Tibial nerve (tissue), 4 donors: ENCODE results near the gene MYCN. TPM values are rescaled to one million over a fixed set of nuclear protein-coding genes. Genes with fewer than 3 reads are reported as not detected.

Experiments used
- DNase-seq, 2 donors: peaks; one replicate each; pipeline ENCODE4 v3.0.0-alpha.2; 2019; ENCODE audit warnings: low spot score in 2 of 2
- H3K27ac ChIP-seq, 4 donors: fragments of 200-600 bp; sonication (generic) in 3 of 4; one replicate each; pipeline ENCODE4 v1.5.1; 2017 to 2019; ENCODE audit warnings: mild to moderate bottlenecking in 1 of 4
- H3K27me3 ChIP-seq, 2 donors: fragments of 200-600 bp; sonication (generic) in 1 of 2; one replicate each; pipeline versions ENCODE4 v1.5.1 to v1.6.0; 2017 to 2019
- H3K36me3 ChIP-seq, 3 donors: fragments of 200-600 bp; sonication (generic); one replicate each; pipeline ENCODE4 v1.5.1; 2018 to 2019
- H3K4me1 ChIP-seq, 4 donors: fragments of 200-600 bp; sonication (generic) in 3 of 4; one replicate each; pipeline ENCODE4 v1.5.1; 2017 to 2019
- H3K4me3 ChIP-seq, 4 donors: fragments of 200-600 bp; sonication (generic) in 3 of 4; one replicate each; pipeline ENCODE4 v1.5.1; 2017 to 2019; ENCODE audit warnings: mild to moderate bottlenecking in 1 of 4, moderate library complexity in 1 of 4
- H3K9me3 ChIP-seq, 4 donors: fragments of 200-600 bp; sonication (generic) in 3 of 4; one replicate each; pipeline ENCODE4 v1.5.1; 2017 to 2019
- CTCF ChIP-seq, 5 experiments: fragments of 200-600 bp in 3 of 5; fragments of 450-650 bp in 2 of 5; sonication (generic) in 3 of 5; IDR thresholded peaks; one replicate each; pipeline ENCODE4 v1.5.1; 2016 to 2019; ENCODE audit warnings: antibody characterized with exemption in 5 of 5, mild to moderate bottlenecking in 3 of 5, moderate library complexity in 2 of 5
- EP300 ChIP-seq, 2 donors: sonication (generic); formaldehyde crosslinking; IDR thresholded peaks; one replicate each; pipeline ENCODE4 v1.6.1; 2017; ENCODE audit warnings: antibody characterized with exemption in 2 of 2, mild to moderate bottlenecking in 1 of 2
- POLR2A ChIP-seq, 2 donors: fragments of 450-650 bp; IDR thresholded peaks; one replicate each; pipeline ENCODE4 v1.6.1; 2017; ENCODE audit warnings: antibody characterized with exemption in 2 of 2, mild to moderate bottlenecking in 2 of 2, moderate library complexity in 2 of 2
- WGBS, 2 donors: methylation state at CpG; one replicate each; pipeline ENCODE4 v1.1.5; 2018; 5-methylcytosine and 5-hydroxymethylcytosine counted together
- total RNA-seq, 4 donors: library from RNA; depleted of rRNA; stranded (reverse); fragments of >200 nt; gene quantifications; one replicate each; pipeline ENCODE4 v1.1.0, GENCODE V29; 2016

Gene MYCN
- total RNA-seq, 4 donors from 2014 or later, result 4.1 to 9.9 (median 6.9) TPM

GRCh38 chr2:15984368-15985255, 44.3 kb downstream of the MYCN start:
- Histone ChIP-seq H3K27ac (peak overlapping the region; percentile 28 to 86 (median 54)), H3K4me1 (peaks cover 0 to 11% (median 3%) of the 10 kb centered on the region in 4 donors), H3K9me3 (no peaks in the 10 kb centered on the region), H3K36me3 (no peaks in the 10 kb centered on the region), H3K4me3 (no peak overlapping the region), H3K27me3 (no peaks in the 10 kb centered on the region)
- TF ChIP-seq EP300 (IDR thresholded peaks at IDR 0.05) (peak in 1 of 2 donors; percentile 44), POLR2A (IDR thresholded peaks at IDR 0.05) (no peak)
- DNase-seq, result no peak
- 66 to 76% methylated on average over 36 to 43 of the region's 43 CpGs for WGBS, 2 donors

- no peak overlapping the region for H3K27ac ChIP-seq
- no peaks in the 10 kb centered on the region for H3K36me3 ChIP-seq
- H3K4me1 ChIP-seq, result peaks cover 0 to 11% (median 3%) of the 10 kb centered on the region in 4 donors
- 92 to 99% methylated on average over 7 of the region's 7 CpGs for WGBS, 2 donors
- DNase-seq, result no peak
- TF ChIP-seq EP300 (IDR thresholded peaks at IDR 0.05) (no peak), CTCF (IDR thresholded peaks at IDR 0.05) (no peak), POLR2A (IDR thresholded peaks at IDR 0.05) (no peak)
- no peak overlapping the region for H3K4me3 ChIP-seq
- H3K9me3 ChIP-seq, result no peaks in the 10 kb centered on the region
- no peaks in the 10 kb centered on the region for H3K27me3 ChIP-seq
Measured at GRCh38 chr2:15985531-15985930, 45.2 kb downstream of the MYCN start.

GRCh38 chr2:15986068-15986560, 45.8 kb downstream of the MYCN start:
- Histone ChIP-seq H3K27ac (no peak overlapping the region), H3K36me3 (no peaks in the 10 kb centered on the region), H3K4me1 (peaks cover 0 to 11% (median 3%) of the 10 kb centered on the region in 4 donors), H3K27me3 (no peaks in the 10 kb centered on the region), H3K4me3 (no peak overlapping the region), H3K9me3 (no peaks in the 10 kb centered on the region)
- TF ChIP-seq CTCF (IDR thresholded peaks at IDR 0.05), result no peak
- no peak for TF ChIP-seq EP300 (IDR thresholded peaks at IDR 0.05)
- TF ChIP-seq POLR2A (IDR thresholded peaks at IDR 0.05), result no peak
- no peak for DNase-seq
- 73 to 87% methylated on average over 9 of the region's 9 CpGs for WGBS, 2 donors

GRCh38 chr2:15986644-15987043, 46.3 kb downstream of the MYCN start:
- no peak for DNase-seq
- H3K4me1 ChIP-seq, result peaks cover 0 to 11% (median 3%) of the 10 kb centered on the region in 4 donors
- H3K27ac ChIP-seq, result no peak overlapping the region
- H3K4me3 ChIP-seq, result no peak overlapping the region
- H3K27me3 ChIP-seq, result no peaks in the 10 kb centered on the region
- 65 to 74% methylated on average over 4 of the region's 4 CpGs for WGBS, 2 donors
- TF ChIP-seq POLR2A (IDR thresholded peaks at IDR 0.05) (no peak), EP300 (IDR thresholded peaks at IDR 0.05) (no peak), CTCF (IDR thresholded peaks at IDR 0.05) (no peak)
- no peaks in the 10 kb centered on the region for H3K36me3 ChIP-seq
- H3K9me3 ChIP-seq, result no peaks in the 10 kb centered on the region

GRCh38 chr2:15988733-15989132, 48.4 kb downstream of the MYCN start:
- DNase-seq, result no peak
- TF ChIP-seq CTCF (IDR thresholded peaks at IDR 0.05), result no peak
- no peak for TF ChIP-seq POLR2A (IDR thresholded peaks at IDR 0.05)
- TF ChIP-seq EP300 (IDR thresholded peaks at IDR 0.05), result no peak
- H3K27ac ChIP-seq, result no peak overlapping the region
- H3K4me1 ChIP-seq, result peaks cover 0 to 11% (median 3%) of the 10 kb centered on the region in 4 donors
- H3K9me3 ChIP-seq, result no peaks in the 10 kb centered on the region
- 70 to 81% methylated on average over 5 of the region's 5 CpGs for WGBS, 2 donors
- H3K4me3 ChIP-seq, result no peak overlapping the region
- H3K27me3 ChIP-seq, result no peaks in the 10 kb centered on the region
- H3K36me3 ChIP-seq, result no peaks in the 10 kb centered on the region
